GM21786 (cell line): ENCODE results near the gene CFAP52.
"Not testable (repeated sequence)": the region's sequence is repeated elsewhere in the genome, so short reads cannot be mapped to it uniquely, and the experiment has no call there.

Experiments
- ATAC-seq: cut with Tn5 transposase; IDR thresholded peaks from one replicate; pipeline ENCODE4 v1.9.1; 2021; ENCODE audit not compliant: unreplicated experiment

The CFAP52 gene

GRCh38 chr17:9644910-9645751, 68.7 kb downstream of the CFAP52 start, which contains the start of gene USP43:
TSS of gene USP43 (plus strand) at chr17:9645517. CDS start at chr17:9645633, 116 bp downstream.
- no peak for ATAC-seq

- no peak for ATAC-seq
Observed at GRCh38 chr17:9645851-9646545, 69.6 kb downstream of the CFAP52 start.

- no peak for ATAC-seq
Observed at GRCh38 chr17:9646546-9646885, 70.1 kb downstream of the CFAP52 start.

- no peak for ATAC-seq
Observed at GRCh38 chr17:9647014-9647413, 70.6 kb downstream of the CFAP52 start.

- no peak for ATAC-seq
Observed at GRCh38 chr17:9648521-9649110, 72.2 kb downstream of the CFAP52 start.

GRCh38 chr17:9658593-9659211, 82.3 kb downstream of the CFAP52 start:
- ATAC-seq: no peak

GRCh38 chr17:9661027-9661426, 84.6 kb downstream of the CFAP52 start:
- ATAC-seq: no peak

GRCh38 chr17:9663511-9663910, 87.1 kb downstream of the CFAP52 start:
- ATAC-seq: not testable (repeated sequence)

- no peak for ATAC-seq
Observed at GRCh38 chr17:9666461-9667050, 90.1 kb downstream of the CFAP52 start.

- ATAC-seq: no peak
Observed at GRCh38 chr17:9668517-9668916, 92.1 kb downstream of the CFAP52 start.

GRCh38 chr17:9669551-9670008, 93.1 kb downstream of the CFAP52 start:
- ATAC-seq: no peak

- ATAC-seq: no peak
Observed at GRCh38 chr17:9670596-9670995, 94.2 kb downstream of the CFAP52 start.

GRCh38 chr17:9671559-9671958, 95.1 kb downstream of the CFAP52 start:
- no peak for ATAC-seq

- ATAC-seq: no peak
Observed at GRCh38 chr17:9672266-9672665, 95.8 kb downstream of the CFAP52 start.

GRCh38 chr17:9672691-9673090, 96.2 kb downstream of the CFAP52 start:
- no peak for ATAC-seq

GRCh38 chr17:9676084-9676483, 99.6 kb downstream of the CFAP52 start:
- ATAC-seq: no peak

GRCh38 chr17:9676820-9677310, 100.4 kb downstream of the CFAP52 start:
- no peak for ATAC-seq

- ATAC-seq: no peak
Observed at GRCh38 chr17:9677411-9677810, 101.0 kb downstream of the CFAP52 start.

- no peak for ATAC-seq
Observed at GRCh38 chr17:9677896-9678295, 101.5 kb downstream of the CFAP52 start.

GRCh38 chr17:9684955-9685621, 108.6 kb downstream of the CFAP52 start:
- ATAC-seq: no peak
